Measurements from ENCODE around the gene TENM4.

DNA sequence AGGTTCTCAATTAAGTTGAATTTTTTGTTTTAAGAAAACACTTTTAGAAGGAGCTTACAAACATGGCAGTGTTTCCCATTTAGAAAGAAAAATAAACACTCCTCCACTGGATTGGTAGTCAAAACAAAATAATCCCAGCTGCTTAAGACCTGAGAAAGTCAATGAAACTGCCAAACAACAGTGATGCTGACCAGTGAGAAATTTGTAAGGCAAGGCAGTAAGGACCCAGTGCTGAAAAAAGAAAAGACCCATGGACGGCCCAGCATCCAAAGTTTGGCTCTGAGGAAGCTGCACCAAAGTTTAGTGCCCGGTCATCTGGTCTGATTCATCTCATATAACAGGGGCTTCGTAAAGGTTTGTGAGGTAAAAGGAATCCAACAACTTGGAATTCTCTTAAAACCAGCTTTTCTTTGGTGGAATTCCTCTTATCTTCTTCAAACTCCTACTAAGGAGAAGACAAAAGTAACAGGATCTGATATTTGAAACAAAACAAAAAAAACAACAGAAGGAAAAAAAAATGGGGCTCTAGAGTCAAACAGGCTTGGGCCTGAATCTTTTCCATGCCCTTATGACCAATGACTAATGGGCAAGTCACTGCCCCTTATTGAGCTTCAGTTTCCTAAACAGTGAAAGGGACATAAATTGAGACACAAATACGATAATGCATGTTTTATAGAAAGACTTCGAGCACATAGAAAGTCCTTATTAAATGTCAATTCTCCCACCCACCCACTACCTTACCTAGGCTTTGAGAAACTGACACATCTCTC, 483.2 kb downstream of the TENM4 start:
- TF ChIP-seq CTCF (IDR thresholded peaks at IDR 0.05), result no peak
- no peak for TF ChIP-seq POLR2AphosphoS5 (IDR thresholded peaks at IDR 0.05)
